Measurements from ENCODE around the gene FCAR. TPM values are rescaled to one million over a fixed set of nuclear protein-coding genes. Genes with fewer than 3 reads are reported as not detected.

Gene FCAR
- total RNA-seq, 1 experiment from 2014 or later = 0.22 TPM

DNA sequence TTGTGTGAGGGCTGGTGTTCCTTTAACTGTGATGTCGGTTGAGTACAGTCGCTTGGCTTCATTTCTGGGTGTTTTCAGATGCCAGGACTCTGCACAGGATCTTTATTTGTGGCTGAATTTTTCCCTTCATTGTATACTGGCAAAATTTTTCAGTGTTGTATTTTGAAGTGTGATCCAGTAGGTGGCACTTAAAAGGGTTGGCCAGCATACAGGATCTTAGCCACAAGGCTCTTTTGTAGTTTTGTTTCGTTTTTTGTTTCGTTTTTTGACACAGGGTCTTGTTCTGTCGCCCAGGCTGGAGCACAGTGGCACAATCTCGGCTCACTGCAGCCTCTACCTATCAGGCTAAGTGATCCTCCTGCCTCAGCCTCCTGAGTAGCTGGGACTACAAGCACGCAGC, 8.7 kb downstream of the FCAR start:
- ChIA-PET CTCF (interaction anchor here (0.7 to 5.5 kb wide), 5 partner anchors 11 to 264 kb away, joined by 3 to 166 read pairs (median 12); no protein-coding TSS in a partner anchor), POLR2A (no interaction called here)
- no peak overlapping the region for H3K4me3 Mint-ChIP-seq
- H3K9me3 Mint-ChIP-seq = peaks cover 4% of the 10 kb centered on the region; the same call in 1 of the 2 replicates
- TF ChIP-seq ZNF219 (CRISPR knock-in tag; IDR thresholded peaks at IDR 0.05; ENCODE audit: borderline replicate concordance) = no peak
- TF ChIP-seq, protein P1, sequence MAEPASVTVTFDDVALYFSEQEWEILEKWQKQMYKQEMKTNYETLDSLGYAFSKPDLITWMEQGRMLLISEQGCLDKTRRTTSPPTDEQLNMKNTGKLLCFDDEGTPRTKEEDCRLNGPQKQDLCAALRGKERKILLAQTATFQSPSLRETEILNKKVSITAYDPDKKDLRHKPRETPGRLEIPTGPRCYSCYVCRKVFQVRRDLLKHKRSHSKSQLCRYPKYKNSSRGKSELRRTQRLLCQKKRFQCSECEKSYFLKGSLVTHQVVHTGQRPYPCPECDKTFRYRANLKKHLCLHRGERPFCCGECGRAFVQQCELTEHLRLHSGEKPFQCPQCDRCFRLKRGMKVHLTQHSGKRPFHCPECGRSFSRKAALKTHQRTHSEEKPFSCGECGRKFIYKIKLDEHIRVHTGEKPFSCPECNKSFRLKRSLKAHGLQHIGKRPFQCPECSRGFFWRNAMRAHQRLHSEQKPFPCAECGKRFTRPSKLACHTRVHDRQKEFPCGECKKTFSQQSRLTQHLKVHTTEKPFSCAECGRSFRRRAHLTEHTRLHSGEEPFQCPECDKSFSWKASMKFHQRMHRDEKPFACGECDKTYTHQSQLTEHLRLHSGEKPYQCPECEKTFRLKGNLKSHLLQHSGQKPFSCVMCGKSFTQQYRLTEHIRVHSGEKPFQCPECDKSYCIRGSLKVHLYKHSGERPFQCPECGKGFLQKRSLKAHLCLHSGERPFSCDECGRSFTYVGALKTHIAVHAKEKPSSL (CRISPR knock-in tag; conservative IDR thresholded peaks at IDR 0.05) = no peak
- no peak for TF ChIP-seq GTF2I (CRISPR knock-in tag; conservative IDR thresholded peaks at IDR 0.05)
- peaks cover 18% of the 10 kb centered on the region for H3K27me3 Mint-ChIP-seq (ENCODE audit: low read depth)
- no peak overlapping the region for H3K27ac Mint-ChIP-seq
- no peak for DNase-seq (ENCODE audit: low spot score)
- ATAC-seq = no peak
- no peaks in the 10 kb centered on the region for H3K36me3 Mint-ChIP-seq
- peaks cover 26% of the 10 kb centered on the region for H3K4me1 Mint-ChIP-seq

- ChIA-PET POLR2A (no interaction called here), CTCF (interaction anchor here (0.6 to 5.5 kb wide), 2 partner anchors 10 to 36 kb away, joined by 3 to 166 read pairs; no protein-coding TSS in a partner anchor)
- H3K36me3 Mint-ChIP-seq = no peaks in the 10 kb centered on the region
- ATAC-seq (no peak), DNase-seq (ENCODE audit: low spot score) (no peak)
- H3K9me3 Mint-ChIP-seq = peaks cover 4% of the 10 kb centered on the region; the same call in 1 of the 2 replicates
- no peak overlapping the region for H3K4me3 Mint-ChIP-seq
- peaks cover 26% of the 10 kb centered on the region for H3K4me1 Mint-ChIP-seq
- no peak overlapping the region for H3K27ac Mint-ChIP-seq
- TF ChIP-seq ERG (CRISPR knock-in tag; IDR thresholded peaks at IDR 0.05) (no peak), ELF4 (CRISPR knock-in tag; IDR thresholded peaks at IDR 0.05; ENCODE audit: low read depth) (no peak)
- TF ChIP-seq, protein P1 (CRISPR knock-in tag; conservative IDR thresholded peaks at IDR 0.05) = no peak
- peaks cover 16% of the 10 kb centered on the region for H3K27me3 Mint-ChIP-seq (ENCODE audit: low read depth)
These were observed 9.2 kb downstream of the FCAR start for GRCh38 chr19:54883228-54883627.

GRCh38 chr19:54888239-54888638, 14.2 kb downstream of the FCAR start:
- Mint-ChIP-seq H3K9me3 (no peaks in the 10 kb centered on the region), H3K36me3 (no peaks in the 10 kb centered on the region), H3K4me3 (no peak overlapping the region), H3K27ac (no peak overlapping the region), H3K4me1 (peaks cover 26% of the 10 kb centered on the region), H3K27me3 (ENCODE audit: low read depth) (peaks cover 8% of the 10 kb centered on the region)
- CTCF ChIA-PET = no interaction called here
- DNase-seq (ENCODE audit: low spot score) = no peak
- no peak for ATAC-seq
- POLR2A ChIA-PET = no interaction called here
- TF ChIP-seq ATF1 (CRISPR knock-in tag; IDR thresholded peaks at IDR 0.05) = no peak
- TF ChIP-seq ZNF423 (CRISPR knock-in tag; IDR thresholded peaks at IDR 0.05) = no peak
- no peak for TF ChIP-seq TP53 (CRISPR knock-in tag; IDR thresholded peaks at IDR 0.05)
- no peak for TF ChIP-seq AR (CRISPR knock-in tag; IDR thresholded peaks at IDR 0.05)
- TF ChIP-seq MYBL2 (CRISPR knock-in tag; IDR thresholded peaks at IDR 0.05) = no peak
- TF ChIP-seq, protein P2, sequence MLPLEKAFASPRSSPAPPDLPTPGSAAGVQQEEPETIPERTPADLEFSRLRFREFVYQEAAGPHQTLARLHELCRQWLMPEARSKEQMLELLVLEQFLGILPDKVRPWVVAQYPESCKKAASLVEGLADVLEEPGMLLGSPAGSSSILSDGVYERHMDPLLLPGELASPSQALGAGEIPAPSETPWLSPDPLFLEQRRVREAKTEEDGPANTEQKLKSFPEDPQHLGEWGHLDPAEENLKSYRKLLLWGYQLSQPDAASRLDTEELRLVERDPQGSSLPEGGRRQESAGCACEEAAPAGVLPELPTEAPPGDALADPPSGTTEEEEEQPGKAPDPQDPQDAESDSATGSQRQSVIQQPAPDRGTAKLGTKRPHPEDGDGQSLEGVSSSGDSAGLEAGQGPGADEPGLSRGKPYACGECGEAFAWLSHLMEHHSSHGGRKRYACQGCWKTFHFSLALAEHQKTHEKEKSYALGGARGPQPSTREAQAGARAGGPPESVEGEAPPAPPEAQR (CRISPR knock-in tag; IDR thresholded peaks at IDR 0.05) = no peak
- TF ChIP-seq ZNF671 (CRISPR knock-in tag; IDR thresholded peaks at IDR 0.05) = no peak
- no peak for TF ChIP-seq IRF2 (CRISPR knock-in tag; IDR thresholded peaks at IDR 0.05; ENCODE audit: borderline replicate concordance, low read depth)
- TF ChIP-seq GRHL2 (CRISPR knock-in tag; IDR thresholded peaks at IDR 0.05; ENCODE audit: insufficient replicate concordance, severe bottlenecking) = no peak
- no peak for TF ChIP-seq ZNF138 (CRISPR knock-in tag; conservative IDR thresholded peaks at IDR 0.05)
- no peak for TF ChIP-seq ARID4B (CRISPR knock-in tag; IDR thresholded peaks at IDR 0.05; ENCODE audit: borderline replicate concordance)
- TF ChIP-seq FOXK1 (CRISPR knock-in tag; IDR thresholded peaks at IDR 0.05) = no peak

All from WTC11 (cell line).